ENCODE measurements around the gene ATP2A3.

DNA sequence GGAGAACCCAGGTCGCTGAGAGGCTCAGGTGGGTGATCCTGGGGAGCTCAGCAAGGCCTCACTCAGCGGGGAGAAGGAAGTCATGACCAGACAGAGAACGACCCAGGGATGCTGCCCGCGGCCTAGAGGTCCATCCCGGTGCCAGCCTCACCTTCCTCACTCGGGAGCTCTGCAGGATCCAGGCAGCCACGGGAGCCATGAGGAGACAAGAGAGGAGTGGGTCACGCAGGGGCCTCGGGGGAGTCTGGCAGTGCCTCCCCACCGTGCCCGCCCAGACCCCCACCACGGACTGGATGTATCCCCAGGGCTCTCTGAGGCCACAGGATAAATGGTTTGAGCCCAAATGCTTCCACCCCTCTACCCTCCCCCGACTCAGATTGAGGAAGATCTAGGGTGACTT is 10.7 kb downstream of the ATP2A3 start:
- TF ChIP-seq, protein P1, sequence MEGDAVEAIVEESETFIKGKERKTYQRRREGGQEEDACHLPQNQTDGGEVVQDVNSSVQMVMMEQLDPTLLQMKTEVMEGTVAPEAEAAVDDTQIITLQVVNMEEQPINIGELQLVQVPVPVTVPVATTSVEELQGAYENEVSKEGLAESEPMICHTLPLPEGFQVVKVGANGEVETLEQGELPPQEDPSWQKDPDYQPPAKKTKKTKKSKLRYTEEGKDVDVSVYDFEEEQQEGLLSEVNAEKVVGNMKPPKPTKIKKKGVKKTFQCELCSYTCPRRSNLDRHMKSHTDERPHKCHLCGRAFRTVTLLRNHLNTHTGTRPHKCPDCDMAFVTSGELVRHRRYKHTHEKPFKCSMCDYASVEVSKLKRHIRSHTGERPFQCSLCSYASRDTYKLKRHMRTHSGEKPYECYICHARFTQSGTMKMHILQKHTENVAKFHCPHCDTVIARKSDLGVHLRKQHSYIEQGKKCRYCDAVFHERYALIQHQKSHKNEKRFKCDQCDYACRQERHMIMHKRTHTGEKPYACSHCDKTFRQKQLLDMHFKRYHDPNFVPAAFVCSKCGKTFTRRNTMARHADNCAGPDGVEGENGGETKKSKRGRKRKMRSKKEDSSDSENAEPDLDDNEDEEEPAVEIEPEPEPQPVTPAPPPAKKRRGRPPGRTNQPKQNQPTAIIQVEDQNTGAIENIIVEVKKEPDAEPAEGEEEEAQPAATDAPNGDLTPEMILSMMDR (IDR thresholded peaks at IDR 0.05): no peak
- TF ChIP-seq POLR2A (IDR thresholded peaks at IDR 0.05): no peak
